HG02840 (cell line): Measurements from ENCODE around the gene ARFGEF3.

Source experiments
- ATAC-seq: cut with Tn5 transposase; IDR thresholded peaks from one replicate; pipeline ENCODE4 v1.9.1; 2021; ENCODE audit warnings: mild to moderate bottlenecking, moderate library complexity, moderate number of reproducible peaks; ENCODE audit not compliant: unreplicated experiment, low FRiP score

ARFGEF3 gene

DNA sequence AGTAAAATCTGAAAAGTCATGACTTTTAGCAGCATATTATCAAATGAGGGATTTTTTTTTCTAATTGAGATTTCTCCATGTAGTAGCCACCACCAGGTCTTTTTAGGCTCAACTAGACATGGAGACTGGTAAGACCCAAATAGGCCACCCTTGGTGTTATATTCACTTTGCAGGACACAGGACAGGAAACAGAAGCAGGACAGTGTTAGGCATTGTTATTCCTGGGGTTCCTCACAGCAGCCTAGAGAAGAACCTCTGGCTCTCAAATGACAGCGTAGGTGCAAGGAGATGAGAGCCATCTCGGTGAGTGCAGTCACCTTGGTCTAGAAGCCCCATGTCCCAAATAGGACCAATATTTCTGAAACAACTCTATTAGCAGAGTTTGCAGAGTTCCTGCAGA is 75.7 kb downstream of the ARFGEF3 start:
- ATAC-seq = no peak

DNA sequence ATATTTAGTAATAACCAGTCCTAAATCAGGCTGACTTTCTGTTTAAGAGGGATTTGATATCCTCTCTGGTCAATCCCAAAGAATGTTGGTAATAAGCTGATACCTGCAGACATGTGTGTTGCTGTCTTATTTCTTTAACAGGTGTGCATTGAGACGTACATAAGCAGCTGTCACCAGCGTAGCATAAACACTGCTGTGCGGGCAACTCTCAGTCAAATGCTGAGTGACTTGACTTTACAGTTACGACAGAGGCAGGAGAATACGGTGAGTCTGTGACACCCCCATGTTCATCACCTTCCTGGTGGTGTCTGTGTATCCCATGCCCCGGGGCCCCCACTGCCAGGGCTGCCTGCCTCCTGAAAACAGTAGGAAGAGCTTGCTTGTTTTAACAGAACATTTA is 76.6 kb downstream of the ARFGEF3 start:
- ATAC-seq = no peak

DNA sequence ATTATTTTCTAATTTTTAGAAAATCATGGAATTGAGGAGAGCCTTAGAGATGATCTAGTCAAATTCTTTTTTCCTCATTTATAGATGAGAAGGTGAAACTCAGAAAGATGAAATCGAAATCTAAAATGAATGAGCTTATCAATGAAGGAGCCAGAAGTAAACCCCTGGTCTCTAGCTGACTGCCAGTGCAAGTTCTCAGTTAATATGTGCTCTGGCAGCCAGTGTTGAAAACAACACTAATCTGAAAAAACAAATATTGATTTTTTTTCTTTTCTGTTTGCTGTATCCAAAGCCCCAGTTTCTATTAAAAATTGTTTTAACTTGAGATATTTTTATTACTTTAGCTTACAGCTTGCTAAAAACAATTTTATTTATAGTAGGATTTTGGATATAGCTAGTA is 78.0 kb downstream of the ARFGEF3 start:
- no peak for ATAC-seq

DNA sequence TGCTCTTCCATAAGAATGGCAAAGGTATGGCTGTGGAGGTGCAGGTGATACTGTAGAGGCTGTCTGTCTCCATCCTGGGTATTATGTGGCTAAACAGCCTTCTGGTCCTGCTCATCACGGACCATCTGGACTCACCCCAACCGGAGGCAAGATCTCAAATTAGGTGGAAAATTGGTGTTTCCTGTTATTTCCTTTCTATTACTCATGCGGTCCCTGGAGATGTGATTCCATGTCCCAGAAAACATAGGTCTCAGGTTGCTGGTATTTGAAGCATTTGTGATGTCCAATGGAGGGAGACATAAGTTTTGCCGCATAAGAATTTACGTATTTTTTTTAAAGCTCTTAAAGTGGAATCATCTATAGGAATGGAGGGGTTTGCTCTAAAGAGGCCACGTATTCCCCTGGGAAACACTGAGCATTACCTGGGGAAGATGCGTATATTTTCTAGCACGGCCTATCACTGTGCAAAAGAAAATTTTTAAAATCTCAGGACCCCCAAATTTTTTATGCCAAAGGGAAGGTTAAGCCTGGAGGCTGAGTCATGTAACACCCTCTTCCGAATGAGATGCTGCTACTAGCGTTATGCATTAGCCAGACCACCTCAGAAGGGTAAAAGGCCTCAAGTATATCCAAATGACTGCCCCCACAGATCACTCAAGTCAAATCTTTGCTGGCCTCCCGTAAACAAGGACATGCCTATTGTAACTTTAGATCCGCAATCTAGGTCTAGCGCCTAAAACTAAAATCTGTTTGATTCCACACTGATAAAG is 78.9 kb downstream of the ARFGEF3 start:
- ATAC-seq = no peak

DNA sequence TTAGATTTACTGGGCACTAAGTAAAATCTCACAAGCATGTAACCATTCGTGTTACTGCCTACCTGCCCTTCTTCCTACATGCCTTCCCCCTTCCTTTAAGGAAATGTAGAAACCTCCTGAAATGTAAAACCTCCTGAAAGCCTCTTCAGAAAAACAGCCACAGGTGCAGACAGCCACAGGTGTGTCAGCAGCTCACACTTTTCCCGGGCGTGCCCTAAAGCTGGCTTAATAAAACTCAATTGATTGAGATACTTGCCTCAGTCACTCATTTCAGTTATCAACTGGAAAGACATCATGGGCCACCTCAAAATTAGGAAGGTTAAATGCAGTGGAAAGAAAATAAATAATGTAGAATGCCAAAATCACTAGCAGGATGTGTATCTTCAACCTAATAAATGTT is 79.6 kb downstream of the ARFGEF3 start:
- no peak for ATAC-seq

DNA sequence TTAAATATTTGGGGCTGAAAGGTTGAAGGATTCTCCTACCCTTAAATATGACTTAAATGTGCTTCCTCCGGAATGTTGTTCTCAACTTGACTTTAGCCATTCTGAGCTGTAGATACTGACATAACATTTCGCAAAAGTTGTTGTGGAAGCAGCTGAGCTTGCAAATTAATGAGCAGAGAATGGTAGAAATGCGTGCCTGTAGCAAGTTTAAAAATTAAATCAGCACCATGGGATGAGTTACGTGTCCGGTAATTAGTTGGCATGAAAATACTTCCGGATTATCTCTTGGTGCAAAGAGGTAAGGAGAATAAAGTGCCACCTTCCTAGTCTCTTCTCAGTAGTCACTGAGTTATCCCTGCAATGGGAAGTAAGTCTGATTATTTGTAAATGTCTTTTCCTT is 80.2 kb downstream of the ARFGEF3 start:
- no peak for ATAC-seq

GRCh38 chr6:138242987-138243592 is 81.4 kb downstream of the ARFGEF3 start:
- no peak for ATAC-seq

DNA sequence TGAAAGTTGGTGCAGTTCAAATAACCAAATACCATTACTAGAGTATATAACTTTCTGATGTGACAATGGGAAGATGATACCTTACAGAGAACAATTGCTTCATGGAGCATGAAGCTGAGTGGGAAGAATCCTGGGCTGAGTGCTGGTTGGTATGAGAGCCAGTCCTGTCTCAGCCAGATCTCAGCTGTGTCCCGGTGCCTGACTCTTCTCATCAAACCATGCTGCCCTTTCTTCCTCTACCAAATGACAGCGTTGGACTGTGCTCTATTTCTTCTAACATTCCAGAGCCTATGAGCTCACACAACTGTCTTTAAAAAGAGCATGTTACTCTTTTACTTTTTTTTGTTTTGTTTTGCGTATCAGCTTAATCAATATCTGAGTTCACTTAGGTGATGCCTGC is 84.0 kb downstream of the ARFGEF3 start:
- ATAC-seq = no peak

DNA sequence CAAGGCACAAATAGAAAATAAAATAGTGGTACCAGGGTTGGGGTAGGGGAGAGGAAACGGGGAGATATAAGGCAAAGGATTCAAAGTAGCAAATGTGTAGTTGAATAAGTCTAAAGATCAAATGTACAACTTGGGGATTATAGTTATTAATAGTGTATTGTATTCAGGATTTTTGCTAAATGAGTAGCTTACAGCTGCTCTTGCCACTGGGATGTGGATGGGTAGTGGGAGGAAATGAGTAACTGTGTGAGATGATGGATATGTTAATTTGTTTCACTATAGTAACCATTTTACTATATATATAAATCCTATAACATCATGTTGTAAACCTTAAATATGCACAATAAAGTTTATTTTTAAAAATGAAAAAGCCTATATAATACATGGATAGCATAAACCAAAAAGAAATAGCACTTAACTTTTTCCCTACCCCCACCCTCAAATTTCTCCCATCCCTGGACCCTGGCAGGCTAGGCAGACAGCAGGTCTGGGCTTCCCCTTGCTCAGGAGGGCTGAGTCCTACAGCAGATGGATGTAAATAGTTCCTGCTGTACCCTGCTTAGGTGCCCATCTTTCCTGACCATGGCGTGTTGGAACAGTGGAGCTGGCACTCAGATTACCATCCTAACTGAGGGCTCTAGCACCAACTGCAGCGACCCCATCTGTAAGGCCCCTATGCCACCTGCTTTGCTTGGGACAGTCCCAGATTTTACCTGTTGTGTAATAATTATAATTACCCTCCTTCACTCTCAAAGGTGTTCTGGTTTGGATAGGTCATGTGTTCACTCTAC is 85.1 kb downstream of the ARFGEF3 start:
- ATAC-seq = no peak

GRCh38 chr6:138248011-138248410 is 86.3 kb downstream of the ARFGEF3 start:
- no peak for ATAC-seq

DNA sequence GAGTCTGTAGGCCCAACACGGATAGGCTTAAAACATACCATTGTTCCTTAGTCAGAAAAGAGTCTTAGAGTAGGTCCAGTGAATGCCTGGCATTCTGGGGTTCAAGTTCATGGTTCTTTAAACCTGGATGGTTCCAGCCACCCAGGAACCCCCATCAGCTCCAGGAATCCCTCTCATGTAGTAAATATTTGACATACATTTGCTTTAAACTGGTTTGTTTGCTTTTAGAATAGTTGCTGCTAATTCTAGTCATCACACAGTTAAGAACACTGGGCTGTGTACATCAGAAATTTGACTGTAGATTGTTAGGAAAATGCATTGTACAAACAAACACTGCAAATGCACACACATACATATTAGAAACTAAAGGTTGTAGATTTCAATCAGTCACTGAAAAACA is 87.1 kb downstream of the ARFGEF3 start:
- no peak for ATAC-seq

DNA sequence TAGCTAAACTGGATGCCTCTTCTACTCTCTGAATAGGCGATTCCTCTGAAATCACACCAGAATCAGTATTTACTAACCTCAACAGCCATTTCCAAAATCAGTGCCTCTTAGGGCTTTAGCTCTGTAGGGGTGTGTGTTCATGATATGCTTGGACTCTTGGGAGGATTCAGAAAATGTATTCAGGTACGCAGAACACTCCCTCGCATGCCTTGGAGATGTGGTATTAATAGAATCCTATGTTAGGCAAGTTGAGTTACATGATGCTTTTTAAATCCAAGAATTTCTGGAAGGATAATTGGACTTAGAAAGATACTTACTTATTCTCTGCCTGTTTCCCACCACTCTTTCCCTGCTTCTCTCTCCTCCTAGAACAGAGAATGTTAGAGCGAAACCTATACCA is 88.3 kb downstream of the ARFGEF3 start:
- ATAC-seq = no peak

- ATAC-seq = no peak
These were observed 88.9 kb downstream of the ARFGEF3 start for GRCh38 chr6:138250513-138251247.

GRCh38 chr6:138253731-138254130 is 92.0 kb downstream of the ARFGEF3 start:
- ATAC-seq = no peak

DNA sequence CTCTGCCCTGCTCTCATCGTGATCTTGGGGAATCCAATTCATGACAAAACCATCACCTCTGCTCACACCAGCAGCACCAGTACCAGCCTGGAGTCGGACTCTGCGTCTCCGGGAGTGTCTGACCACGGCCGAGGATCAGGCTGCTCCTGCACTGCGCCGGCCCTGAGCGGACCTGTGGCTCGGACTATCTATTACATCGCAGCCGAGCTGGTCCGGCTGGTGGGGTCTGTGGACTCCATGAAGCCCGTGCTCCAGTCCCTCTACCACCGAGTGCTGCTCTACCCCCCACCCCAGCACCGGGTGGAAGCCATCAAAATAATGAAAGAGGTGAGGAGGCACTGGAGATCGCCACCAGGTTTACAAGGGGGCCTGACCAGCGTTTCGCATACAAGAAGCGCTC is 93.7 kb downstream of the ARFGEF3 start:
- no peak for ATAC-seq

- ATAC-seq = no peak
These were observed 95.9 kb downstream of the ARFGEF3 start for GRCh38 chr6:138257638-138258040.

DNA sequence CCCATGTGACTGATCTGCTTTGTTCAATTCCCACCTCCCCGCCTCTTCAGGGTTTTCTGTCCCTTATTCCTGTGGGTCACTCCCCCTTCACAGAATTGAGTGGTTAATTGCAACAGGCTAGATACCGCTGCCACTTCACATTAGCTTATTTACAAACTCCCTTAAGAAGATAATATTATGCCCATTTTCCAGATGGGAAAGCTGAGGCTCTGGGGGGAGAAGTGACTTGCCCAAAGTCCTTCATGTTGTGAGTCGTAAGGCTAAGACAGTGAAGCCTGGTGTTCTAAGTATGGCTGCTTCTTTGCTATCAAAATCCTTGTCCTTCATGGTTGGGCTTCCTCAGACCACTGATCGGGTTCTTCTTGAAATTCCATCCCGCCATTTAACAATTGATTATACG is 96.5 kb downstream of the ARFGEF3 start:
- no peak for ATAC-seq

DNA sequence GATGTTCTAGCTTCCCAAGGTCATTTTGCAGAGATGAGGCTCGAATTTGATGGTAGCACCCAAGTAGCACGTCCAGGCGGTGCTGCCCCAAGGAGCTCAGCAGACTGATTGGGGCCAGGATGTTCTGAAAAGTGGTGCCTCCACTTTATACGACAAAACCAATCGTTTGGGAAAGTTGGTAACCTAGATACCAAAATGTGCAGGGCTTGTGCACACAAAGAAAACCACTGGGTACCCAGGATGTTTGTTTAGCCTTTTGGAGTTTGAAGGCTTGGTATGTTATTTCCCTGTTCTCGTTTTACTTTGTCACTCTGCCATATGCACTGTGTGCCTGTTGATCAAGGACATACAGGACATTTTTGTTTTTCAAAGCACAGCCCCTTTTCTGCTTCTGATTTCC is 97.3 kb downstream of the ARFGEF3 start:
- no peak for ATAC-seq

DNA sequence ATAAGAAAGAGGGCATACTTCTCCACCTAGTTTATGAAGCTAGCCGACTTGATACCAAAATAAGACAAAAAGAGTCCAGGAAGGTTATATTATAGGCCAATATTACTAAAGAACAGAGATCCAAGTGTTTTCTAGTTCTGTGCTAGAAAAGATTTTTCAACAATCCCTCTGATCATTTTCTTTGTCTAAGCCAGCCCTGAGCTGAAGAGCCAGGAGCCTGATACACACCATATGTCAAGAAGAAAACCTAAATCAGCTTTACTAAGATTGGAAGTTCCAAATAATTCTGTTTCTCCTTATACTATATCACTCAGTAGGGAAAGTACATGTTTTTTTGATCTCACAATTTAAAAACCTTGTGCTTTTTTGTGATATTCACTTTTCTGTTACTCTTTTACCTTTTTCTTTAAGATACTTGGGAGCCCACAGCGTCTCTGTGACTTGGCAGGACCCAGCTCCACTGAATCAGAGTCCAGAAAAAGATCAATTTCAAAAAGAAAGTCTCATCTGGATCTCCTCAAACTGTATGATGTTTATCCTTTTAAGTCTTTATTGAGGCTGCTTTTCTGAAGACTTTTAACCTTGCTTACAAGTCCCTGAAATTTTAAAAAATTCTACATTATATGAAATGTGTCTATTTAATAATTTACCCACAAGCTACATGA is 99.5 kb downstream of the ARFGEF3 start:
- ATAC-seq = no peak

- no peak for ATAC-seq
These were observed 102.2 kb downstream of the ARFGEF3 start for GRCh38 chr6:138263963-138264362.
